ENCODE measurements around the gene RBP3.

The RBP3 gene

GRCh38 chr10:47317251-47317650 is 30.9 kb upstream of the RBP3 start:
- in situ Hi-C loops (cut with MboI; ENCODE audit: low sequenced_read_pairs), result no loop called here

GRCh38 chr10:47318706-47319105 is 29.5 kb upstream of the RBP3 start:
- in situ Hi-C loops (cut with MboI; ENCODE audit: low sequenced_read_pairs), result no loop called here

- in situ Hi-C loops (cut with MboI; ENCODE audit: low sequenced_read_pairs), result no loop called here
Observed at GRCh38 chr10:47319784-47320183, 28.4 kb upstream of the RBP3 start.

- in situ Hi-C loops (cut with MboI; ENCODE audit: low sequenced_read_pairs), result no loop called here
Observed at GRCh38 chr10:47320812-47321211, 27.4 kb upstream of the RBP3 start.

- in situ Hi-C loops (cut with MboI; ENCODE audit: low sequenced_read_pairs), result no loop called here
Observed at GRCh38 chr10:47321521-47322195, 26.5 kb upstream of the RBP3 start.

- in situ Hi-C loops (cut with MboI; ENCODE audit: low sequenced_read_pairs), result no loop called here
Observed at GRCh38 chr10:47322300-47323061, 25.7 kb upstream of the RBP3 start, which contains the start of gene GDF2. Gene GDF2, plus strand, starts transcription at chr10:47322454. Its CDS starts 215 bp downstream, at chr10:47322669.

GRCh38 chr10:47323087-47323486 is 25.1 kb upstream of the RBP3 start:
- in situ Hi-C loops (cut with MboI; ENCODE audit: low sequenced_read_pairs), result no loop called here

GRCh38 chr10:47323636-47324296 is 24.4 kb upstream of the RBP3 start:
- in situ Hi-C loops (cut with MboI; ENCODE audit: low sequenced_read_pairs), result no loop called here

- in situ Hi-C loops (cut with MboI; ENCODE audit: low sequenced_read_pairs), result no loop called here
Observed at GRCh38 chr10:47325303-47326291, 22.6 kb upstream of the RBP3 start.

- in situ Hi-C loops (cut with MboI; ENCODE audit: low sequenced_read_pairs), result no loop called here
Observed at GRCh38 chr10:47326306-47326926, 21.7 kb upstream of the RBP3 start.

- in situ Hi-C loops (cut with MboI; ENCODE audit: low sequenced_read_pairs), result no loop called here
Observed at GRCh38 chr10:47326927-47327330, 21.2 kb upstream of the RBP3 start.

GRCh38 chr10:47329855-47330254 is 18.3 kb upstream of the RBP3 start:
- in situ Hi-C loops (cut with MboI; ENCODE audit: low sequenced_read_pairs), result no loop called here

GRCh38 chr10:47330366-47330765 is 17.8 kb upstream of the RBP3 start:
- in situ Hi-C loops (cut with MboI; ENCODE audit: low sequenced_read_pairs), result no loop called here

GRCh38 chr10:47330804-47331203 is 17.4 kb upstream of the RBP3 start:
- in situ Hi-C loops (cut with MboI; ENCODE audit: low sequenced_read_pairs), result no loop called here

GRCh38 chr10:47331491-47331890 is 16.7 kb upstream of the RBP3 start:
- in situ Hi-C loops (cut with MboI; ENCODE audit: low sequenced_read_pairs), result no loop called here

- in situ Hi-C loops (cut with MboI; ENCODE audit: low sequenced_read_pairs), result no loop called here
Observed at GRCh38 chr10:47331954-47332353, 16.2 kb upstream of the RBP3 start.

- in situ Hi-C loops (cut with MboI; ENCODE audit: low sequenced_read_pairs), result no loop called here
Observed at GRCh38 chr10:47332371-47332770, 15.8 kb upstream of the RBP3 start.

GRCh38 chr10:47332946-47333345 is 15.2 kb upstream of the RBP3 start:
- in situ Hi-C loops (cut with MboI; ENCODE audit: low sequenced_read_pairs), result no loop called here

- in situ Hi-C loops (cut with MboI; ENCODE audit: low sequenced_read_pairs), result no loop called here
Observed at GRCh38 chr10:47333532-47333931, 14.6 kb upstream of the RBP3 start.

Data from HL-60/S4 treated with retinoic acid at 250 ng/mL for 4 days and 3 days (cell line).